Prostate gland (tissue), 2 donors: ENCODE data around the gene BANK1. TPM values are rescaled to one million over a fixed set of nuclear protein-coding genes. Genes with fewer than 3 reads are reported as not detected.

Source experiments
- DNase-seq: peaks from one replicate; pipeline ENCODE4 v3.0.0-alpha.2; 2019; ENCODE audit warnings: low spot score
- H3K27ac ChIP-seq, 2 donors: fragments of 200-600 bp; sonication (generic); 2 replicates each; pipeline ENCODE4 v1.5.1; 2017 to 2019
- H3K27me3 ChIP-seq: fragments of 200-600 bp; sonication (generic); replicated peaks from 2 replicates; pipeline ENCODE4 v1.5.1; 2019; ENCODE audit not compliant: insufficient read depth
- H3K36me3 ChIP-seq, 2 donors: fragments of 200-600 bp; sonication (generic); 1 replicate in 1 of 2; 2 replicates in 1 of 2; pipeline versions ENCODE4 v1.5.1 to v1.8.1; 2017 to 2019
- H3K4me1 ChIP-seq: fragments of 200-600 bp; sonication (generic); replicated peaks from 2 replicates; pipeline ENCODE4 v1.5.1; 2019
- H3K4me3 ChIP-seq, 2 donors: fragments of 200-600 bp; sonication (generic); 2 replicates each; pipeline ENCODE4 v1.5.1; 2017 to 2019
- H3K9me3 ChIP-seq: fragments of 200-600 bp; sonication (generic); 2 replicates; pipeline ENCODE4 v1.5.1; 2017
- CTCF ChIP-seq, 4 experiments: fragments of 200-600 bp in 2 of 4; fragments of 450-650 bp in 2 of 4; sonication (generic) in 2 of 4; IDR thresholded peaks; 1 replicate in 3 of 4; 2 replicates in 1 of 4; pipeline ENCODE4 v1.5.1; 2016 to 2019; ENCODE audit warnings: antibody characterized with exemption in 4 of 4, mild to moderate bottlenecking in 2 of 4, moderate library complexity in 2 of 4
- POLR2A ChIP-seq: fragments of 450-650 bp; IDR thresholded peaks from one replicate; pipeline ENCODE4 v1.6.1; 2016; ENCODE audit warnings: antibody characterized with exemption, mild to moderate bottlenecking
- POLR2AphosphoS5 ChIP-seq: sonication (generic); formaldehyde crosslinking; IDR thresholded peaks from one replicate; pipeline ENCODE4 v1.6.1; 2017; ENCODE audit warnings: antibody characterized with exemption
- WGBS: methylation state at CpG from one replicate; pipeline ENCODE4 v1.1.5; 2018; 5-methylcytosine and 5-hydroxymethylcytosine counted together
- intact Hi-C: fragments of 100-400 bp; cut with DNase I; formaldehyde crosslinking; loops from one replicate; pipeline ENCODE4 v1.14.2; 2022
- total RNA-seq, 2 donors: library from RNA; depleted of rRNA; stranded (reverse); fragments of >200 nt; gene quantifications; one replicate each; pipeline ENCODE4 v1.1.0, GENCODE V29; 2016

The BANK1 gene
- total RNA-seq, 2 donors from 2014 or later = 3.3 to 10.3 TPM

GRCh38 chr4:102037566-102037965 lies 247.0 kb downstream of the BANK1 start:
- H3K36me3 ChIP-seq = no peaks in the 10 kb centered on the region
- H3K9me3 ChIP-seq = no peaks in the 10 kb centered on the region
- H3K27me3 ChIP-seq = no peaks in the 10 kb centered on the region
- TF ChIP-seq POLR2A (no peak), POLR2AphosphoS5 (no peak), CTCF (IDR thresholded peaks at IDR 0.05) (no peak)
- intact Hi-C loops = no loop called here
- no peaks in the 10 kb centered on the region for H3K4me1 ChIP-seq
- no peak overlapping the region for H3K27ac ChIP-seq
- no peak for DNase-seq
- 64% methylated on average over 2 of the region's 2 CpGs for WGBS
- H3K4me3 ChIP-seq = no peak overlapping the region

- no peaks in the 10 kb centered on the region for H3K9me3 ChIP-seq
- no peaks in the 10 kb centered on the region for H3K4me1 ChIP-seq
- no peak for DNase-seq
- no peaks in the 10 kb centered on the region for H3K36me3 ChIP-seq
- intact Hi-C loops = no loop called here
- TF ChIP-seq POLR2AphosphoS5 (no peak), POLR2A (no peak), CTCF (IDR thresholded peaks at IDR 0.05) (no peak)
- H3K27me3 ChIP-seq = no peaks in the 10 kb centered on the region
- H3K4me3 ChIP-seq = no peak overlapping the region
- WGBS = 19% methylated on average over 7 of the region's 7 CpGs
- no peak overlapping the region for H3K27ac ChIP-seq
These were observed 252.6 kb downstream of the BANK1 start for GRCh38 chr4:102042871-102043802.

DNA sequence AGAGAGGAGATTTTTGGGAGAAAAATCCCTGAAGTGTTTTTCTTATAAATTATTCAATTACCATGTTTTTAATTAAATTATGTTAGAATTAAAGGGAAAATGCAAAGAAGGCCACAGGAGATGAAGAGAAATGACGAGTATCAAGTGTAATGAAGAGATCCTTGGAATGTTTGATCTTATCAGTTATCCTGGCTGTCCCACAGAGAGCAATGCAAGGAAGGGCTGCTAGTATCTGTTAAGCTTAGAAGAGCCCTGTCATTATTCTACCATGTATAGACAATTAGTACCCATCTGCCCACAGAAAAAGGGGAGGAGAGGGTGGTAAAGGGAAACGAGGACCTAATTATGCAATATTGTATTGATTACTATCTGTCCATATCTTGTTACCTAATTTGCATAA lies 257.1 kb downstream of the BANK1 start:
- intact Hi-C loops = no loop called here
- no peak for TF ChIP-seq CTCF (IDR thresholded peaks at IDR 0.05)
- no peak for TF ChIP-seq POLR2A
- no peak for TF ChIP-seq POLR2AphosphoS5
- Histone ChIP-seq H3K27ac (no peak overlapping the region), H3K4me3 (no peak overlapping the region), H3K36me3 (no peaks in the 10 kb centered on the region), H3K4me1 (no peaks in the 10 kb centered on the region), H3K27me3 (no peaks in the 10 kb centered on the region), H3K9me3 (no peaks in the 10 kb centered on the region)
- 62% methylated on average over 2 of the region's 2 CpGs for WGBS
- DNase-seq = no peak

- Histone ChIP-seq H3K36me3 (no peaks in the 10 kb centered on the region), H3K9me3 (no peaks in the 10 kb centered on the region), H3K4me3 (no peak overlapping the region), H3K27me3 (no peaks in the 10 kb centered on the region), H3K4me1 (no peaks in the 10 kb centered on the region), H3K27ac (no peak overlapping the region)
- TF ChIP-seq POLR2A (no peak), CTCF (IDR thresholded peaks at IDR 0.05) (no peak), POLR2AphosphoS5 (no peak)
- DNase-seq = no peak
- intact Hi-C loops = no loop called here
These were observed 265.3 kb downstream of the BANK1 start for GRCh38 chr4:102055805-102056204.

GRCh38 chr4:102057122-102057521 lies 266.6 kb downstream of the BANK1 start:
- no peak for DNase-seq
- Histone ChIP-seq H3K27me3 (no peaks in the 10 kb centered on the region), H3K4me1 (no peaks in the 10 kb centered on the region), H3K36me3 (no peaks in the 10 kb centered on the region), H3K27ac (no peak overlapping the region), H3K9me3 (no peaks in the 10 kb centered on the region), H3K4me3 (no peak overlapping the region)
- TF ChIP-seq POLR2AphosphoS5 (no peak), CTCF (IDR thresholded peaks at IDR 0.05) (no peak), POLR2A (no peak)
- intact Hi-C loops = no loop called here
- WGBS = 91% methylated on average over 4 of the region's 4 CpGs
